ENCODE results near the gene RASSF5.

GRCh38 chr1:206545351-206545750 lies 38.0 kb downstream of the RASSF5 start:
- TF ChIP-seq RAD21 (IDR thresholded peaks at IDR 0.05; ENCODE audit: low read length) (no peak), EP300 (IDR thresholded peaks at IDR 0.05; ENCODE audit: borderline replicate concordance in 1 of 2, low read depth in 1 of 2, low read length in 1 of 2) (no peak), POLR2AphosphoS5 (IDR thresholded peaks at IDR 0.05; ENCODE audit: low read depth, low read length) (no peak), REST (IDR thresholded peaks at IDR 0.05; ENCODE audit: low read depth, low read length) (no peak), GABPA (IDR thresholded peaks at IDR 0.05; ENCODE audit: low read depth) (no peak), MEF2A (IDR thresholded peaks at IDR 0.05; ENCODE audit: borderline replicate concordance, low read depth) (no peak), CTCF (IDR thresholded peaks at IDR 0.05) (no peak), FOSL2 (IDR thresholded peaks at IDR 0.05; ENCODE audit: borderline replicate concordance, low read depth) (no peak), SIN3A (IDR thresholded peaks at IDR 0.05; ENCODE audit: borderline replicate concordance, low read depth, low read length) (no peak), EZH2phosphoT487 (IDR thresholded peaks at IDR 0.05; ENCODE audit: borderline replicate concordance, low read depth) (no peak), TAF1 (IDR thresholded peaks at IDR 0.05; ENCODE audit: borderline replicate concordance, low read depth, low read length) (no peak), YY1 (IDR thresholded peaks at IDR 0.05; ENCODE audit: low read depth) (no peak), RCOR1 (IDR thresholded peaks at IDR 0.05; ENCODE audit: low read length) (no peak)
- TF ChIP-seq, protein P1, sequence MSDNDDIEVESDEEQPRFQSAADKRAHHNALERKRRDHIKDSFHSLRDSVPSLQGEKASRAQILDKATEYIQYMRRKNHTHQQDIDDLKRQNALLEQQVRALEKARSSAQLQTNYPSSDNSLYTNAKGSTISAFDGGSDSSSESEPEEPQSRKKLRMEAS (IDR thresholded peaks at IDR 0.05; ENCODE audit: low read depth) = no peak
